ENCODE data around the gene WDR74.
"Not testable (repeated sequence)": the region's sequence is repeated elsewhere in the genome, so short reads cannot be mapped to it uniquely, and the experiment has no call there.

The WDR74 gene

DNA sequence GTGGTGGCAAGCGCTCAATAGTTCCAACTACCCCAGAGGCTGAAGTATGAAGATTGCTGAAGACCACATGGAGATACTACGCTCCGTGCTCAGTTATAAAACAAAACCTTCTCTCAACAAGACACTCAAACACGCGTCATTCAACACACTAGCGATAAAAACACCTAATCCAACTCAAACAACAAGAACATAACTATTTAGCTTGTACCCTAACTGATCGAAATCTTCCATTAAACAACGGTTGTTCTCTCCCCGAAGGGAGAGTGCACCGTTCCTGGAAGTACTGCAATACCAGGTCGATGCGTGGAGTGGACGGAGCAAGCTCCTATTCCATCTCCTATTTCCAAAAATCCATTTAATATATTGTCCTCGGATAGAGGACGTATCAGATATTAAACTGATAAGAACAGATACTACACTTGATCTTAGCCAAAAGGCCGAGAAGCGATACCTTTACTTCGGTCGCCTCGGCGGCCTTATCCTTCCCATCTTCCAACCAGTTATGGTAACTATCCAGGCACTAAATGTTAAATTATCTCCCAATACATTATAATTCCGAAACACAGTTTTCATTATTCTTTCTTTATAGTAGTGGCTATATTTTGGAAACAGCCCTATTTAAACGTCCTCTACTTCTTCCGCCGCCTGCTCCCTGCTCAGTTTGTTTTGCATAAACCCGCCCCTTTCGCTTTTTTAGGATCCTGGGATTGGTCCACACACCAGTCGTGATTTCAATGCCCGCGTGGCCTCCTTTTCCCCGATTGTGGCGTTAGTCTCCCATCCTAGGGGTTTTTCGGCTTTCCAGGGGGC, 2.2 kb upstream of the WDR74 start:
- H3K36me3 ChIP-seq (ENCODE audit: control insufficient read depth, insufficient read depth, low read length): no peaks in the 10 kb centered on the region
- H3K79me2 ChIP-seq: no peaks in the 10 kb centered on the region
- H3K27me3 ChIP-seq (ENCODE audit: control insufficient read depth, insufficient read depth, low read length): no peaks in the 10 kb centered on the region
- peaks cover 8% of the 10 kb centered on the region for H3K4me1 ChIP-seq
- peak overlapping the region; percentile 95 for H2AFZ ChIP-seq
- H3K9ac ChIP-seq: peak overlapping the region; percentile 33
- peak overlapping the region; percentile 86 for H3K4me3 ChIP-seq (ENCODE audit: low read depth, low read length)
- no peaks in the 10 kb centered on the region for H3K9me3 ChIP-seq (ENCODE audit: control insufficient read depth, low read length)
- H3K27ac ChIP-seq: peak overlapping the region; percentile 100
- TF ChIP-seq, protein P1, sequence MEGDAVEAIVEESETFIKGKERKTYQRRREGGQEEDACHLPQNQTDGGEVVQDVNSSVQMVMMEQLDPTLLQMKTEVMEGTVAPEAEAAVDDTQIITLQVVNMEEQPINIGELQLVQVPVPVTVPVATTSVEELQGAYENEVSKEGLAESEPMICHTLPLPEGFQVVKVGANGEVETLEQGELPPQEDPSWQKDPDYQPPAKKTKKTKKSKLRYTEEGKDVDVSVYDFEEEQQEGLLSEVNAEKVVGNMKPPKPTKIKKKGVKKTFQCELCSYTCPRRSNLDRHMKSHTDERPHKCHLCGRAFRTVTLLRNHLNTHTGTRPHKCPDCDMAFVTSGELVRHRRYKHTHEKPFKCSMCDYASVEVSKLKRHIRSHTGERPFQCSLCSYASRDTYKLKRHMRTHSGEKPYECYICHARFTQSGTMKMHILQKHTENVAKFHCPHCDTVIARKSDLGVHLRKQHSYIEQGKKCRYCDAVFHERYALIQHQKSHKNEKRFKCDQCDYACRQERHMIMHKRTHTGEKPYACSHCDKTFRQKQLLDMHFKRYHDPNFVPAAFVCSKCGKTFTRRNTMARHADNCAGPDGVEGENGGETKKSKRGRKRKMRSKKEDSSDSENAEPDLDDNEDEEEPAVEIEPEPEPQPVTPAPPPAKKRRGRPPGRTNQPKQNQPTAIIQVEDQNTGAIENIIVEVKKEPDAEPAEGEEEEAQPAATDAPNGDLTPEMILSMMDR (IDR thresholded peaks at IDR 0.05): no peak
- peak overlapping the region; percentile 97 for H3K4me2 ChIP-seq (ENCODE audit: low read length)

DNA sequence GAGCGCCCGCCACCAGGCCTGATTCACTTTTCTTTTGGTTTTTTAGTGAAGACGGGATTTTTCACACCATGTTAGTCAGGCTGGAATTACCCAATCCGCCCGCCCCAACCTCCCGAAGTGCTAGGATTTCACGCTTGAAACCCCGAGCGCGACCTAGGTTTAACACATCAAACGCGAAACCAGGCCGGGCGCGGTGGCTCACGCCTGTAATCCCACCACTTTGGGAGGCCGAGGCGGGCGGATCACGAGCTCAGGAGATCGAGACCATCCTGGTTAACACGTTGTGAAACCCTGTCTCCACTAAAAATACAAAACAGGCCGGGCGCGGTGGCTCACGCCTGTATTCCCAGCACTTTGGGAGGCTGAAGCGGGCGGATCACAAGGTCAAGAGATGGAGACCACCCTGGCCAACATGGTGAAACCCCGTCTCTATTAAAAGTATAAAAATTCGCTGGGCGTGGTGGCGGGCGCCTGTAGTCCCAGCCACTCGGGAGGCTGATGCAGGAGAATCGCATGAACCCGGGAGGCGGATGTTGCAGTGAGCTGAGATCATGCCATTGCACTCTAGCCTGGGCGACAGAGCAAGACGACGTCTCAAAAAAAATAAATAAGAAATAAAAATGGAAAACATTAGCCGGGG, 1.5 kb upstream of the WDR74 start:
- H3K27ac ChIP-seq: peak overlapping the region; percentile 100
- H3K9me3 ChIP-seq (ENCODE audit: control insufficient read depth, low read length): not testable (repeated sequence)

DNA sequence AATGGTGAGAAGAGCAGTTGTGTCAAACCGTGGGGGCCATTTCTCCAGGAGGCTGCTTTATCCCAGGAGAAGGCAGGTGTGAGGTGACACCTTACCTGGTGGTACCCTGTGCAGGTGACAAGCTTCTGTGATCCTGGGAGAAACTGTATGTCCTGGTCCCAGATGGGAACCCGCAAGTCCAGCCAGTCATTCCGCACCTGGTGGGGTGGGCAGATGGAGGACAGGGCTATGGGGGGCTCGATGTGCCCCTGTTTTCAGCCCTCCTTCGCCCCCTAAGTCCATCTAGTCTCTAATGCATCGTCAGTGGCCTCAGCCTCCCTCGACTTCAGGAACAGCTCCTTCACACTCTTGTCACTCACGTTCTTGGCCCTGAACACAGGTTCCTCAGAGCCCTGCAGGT, 4.1 kb downstream of the WDR74 start:
- Histone ChIP-seq H3K9ac (no peak overlapping the region), H3K4me2 (ENCODE audit: low read length) (no peak overlapping the region), H3K27ac (no peak overlapping the region), H3K4me1 (peaks cover 4% of the 10 kb centered on the region), H2AFZ (no peak overlapping the region), H3K27me3 (ENCODE audit: control insufficient read depth, insufficient read depth, low read length) (no peaks in the 10 kb centered on the region), H3K4me3 (ENCODE audit: low read depth, low read length) (no peak overlapping the region), H3K36me3 (ENCODE audit: control insufficient read depth, insufficient read depth, low read length) (no peaks in the 10 kb centered on the region), H3K79me2 (peaks cover 4% of the 10 kb centered on the region), H3K9me3 (ENCODE audit: control insufficient read depth, low read length) (no peaks in the 10 kb centered on the region)
- TF ChIP-seq, protein P1 (IDR thresholded peaks at IDR 0.05): no peak

More for the DNA sequence above, 1.5 kb upstream of the WDR74 start:
- Histone ChIP-seq H2AFZ (peak overlapping the region; percentile 76), H3K9ac (peak overlapping the region; percentile 13), H3K4me3 (ENCODE audit: low read depth, low read length) (peak overlapping the region; percentile 86), H3K4me2 (ENCODE audit: low read length) (peak overlapping the region; percentile 97)
- H3K4me1 ChIP-seq; H3K79me2 ChIP-seq; H3K36me3 ChIP-seq (ENCODE audit: control insufficient read depth, insufficient read depth, low read length); H3K27me3 ChIP-seq (ENCODE audit: control insufficient read depth, insufficient read depth, low read length): not testable (repeated sequence)

DNA sequence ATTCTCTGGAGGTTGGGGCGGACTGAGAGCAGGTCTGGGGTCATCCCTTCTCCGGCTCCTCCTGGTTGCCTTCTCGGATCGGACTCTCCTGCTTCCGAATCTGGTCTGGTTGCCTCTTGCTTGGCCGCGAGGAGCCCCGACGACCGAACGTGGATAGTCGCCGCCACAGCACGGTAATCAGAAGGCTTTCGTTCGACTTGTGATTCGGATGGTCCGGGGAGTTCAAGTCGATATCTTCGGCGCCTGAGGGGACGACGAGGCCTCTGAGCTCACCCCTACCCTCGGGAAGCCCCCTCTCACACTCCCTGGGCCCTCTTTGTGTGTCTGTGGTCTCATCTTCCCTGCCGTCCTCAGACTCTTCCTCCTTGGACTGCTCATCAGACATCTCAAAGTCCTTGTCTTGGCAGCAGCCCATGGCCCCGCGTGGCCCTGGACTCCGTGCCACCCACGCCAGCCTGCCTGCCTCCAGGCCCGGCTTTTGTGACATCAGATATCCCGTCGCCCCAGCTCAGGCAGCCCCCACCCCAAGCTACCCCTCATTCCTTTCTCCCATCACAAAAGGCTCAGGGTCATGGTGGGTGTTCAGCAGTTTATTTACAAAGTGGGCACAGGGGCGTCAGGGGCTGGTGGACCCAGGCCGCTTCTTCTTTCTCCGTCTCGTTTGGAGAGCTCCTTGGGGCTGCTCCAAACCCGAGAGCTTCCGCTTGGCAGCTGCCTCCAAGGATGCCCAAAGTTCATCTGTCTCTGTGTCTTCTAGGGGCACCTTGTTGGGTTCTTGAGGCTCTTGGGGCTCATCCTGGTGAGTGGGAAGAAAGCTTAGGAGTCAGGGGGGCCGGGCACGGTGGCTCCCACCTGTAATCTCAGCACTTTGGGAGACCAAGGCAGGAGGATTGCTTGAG, 6.8 kb downstream of the WDR74 start, which contains the start of gene TEX54:
Gene TEX54, minus strand, starts transcription at position 506 of the 899 bp plus-strand sequence.
- Histone ChIP-seq H3K79me2 (peaks cover 6% of the 10 kb centered on the region), H3K4me3 (ENCODE audit: low read depth, low read length) (peak within 1 kb of the TSS; percentile 94), H3K27me3 (ENCODE audit: control insufficient read depth, insufficient read depth, low read length) (no peaks in the 10 kb centered on the region), H3K9ac (peak within 1 kb of the TSS; percentile 20), H3K36me3 (ENCODE audit: control insufficient read depth, insufficient read depth, low read length) (no peaks in the 10 kb centered on the region), H3K4me2 (ENCODE audit: low read length) (peak within 1 kb of the TSS; percentile 93), H2AFZ (peak within 1 kb of the TSS; percentile 65), H3K4me1 (peaks cover 4% of the 10 kb centered on the region), H3K27ac (peak within 1 kb of the TSS; percentile 82), H3K9me3 (ENCODE audit: control insufficient read depth, low read length) (no peaks in the 10 kb centered on the region)
- TF ChIP-seq, protein P1 (IDR thresholded peaks at IDR 0.05): no peak
